NCI-H128 (cell line): ENCODE results near the gene AGAP3.

Source experiments
- DNase-seq: peaks from one replicate; lab custom pipeline; 2025; ENCODE audit not compliant: unreplicated experiment; lab: John Stamatoyannopoulos, UW

Gene AGAP3

DNA sequence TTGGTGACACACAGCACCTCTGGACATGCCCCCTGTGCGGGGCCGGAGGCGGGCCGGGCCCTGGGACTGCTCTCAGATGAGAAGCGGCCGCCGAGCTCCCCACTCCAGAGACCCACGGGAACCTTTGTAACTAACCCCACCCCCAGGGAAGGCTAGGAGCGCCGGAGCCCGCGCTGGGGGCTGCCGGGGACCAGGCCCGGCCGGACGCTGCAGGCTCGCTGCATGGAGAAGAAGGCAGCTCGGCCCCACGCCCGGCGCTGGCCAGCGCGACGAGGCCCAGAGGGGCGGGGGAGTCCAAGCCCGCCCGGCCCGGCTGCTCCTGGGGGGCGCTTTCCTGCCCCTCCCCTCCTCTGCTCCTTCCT, 36.5 kb downstream of the AGAP3 start:
- DNase-seq, result no peak

DNA sequence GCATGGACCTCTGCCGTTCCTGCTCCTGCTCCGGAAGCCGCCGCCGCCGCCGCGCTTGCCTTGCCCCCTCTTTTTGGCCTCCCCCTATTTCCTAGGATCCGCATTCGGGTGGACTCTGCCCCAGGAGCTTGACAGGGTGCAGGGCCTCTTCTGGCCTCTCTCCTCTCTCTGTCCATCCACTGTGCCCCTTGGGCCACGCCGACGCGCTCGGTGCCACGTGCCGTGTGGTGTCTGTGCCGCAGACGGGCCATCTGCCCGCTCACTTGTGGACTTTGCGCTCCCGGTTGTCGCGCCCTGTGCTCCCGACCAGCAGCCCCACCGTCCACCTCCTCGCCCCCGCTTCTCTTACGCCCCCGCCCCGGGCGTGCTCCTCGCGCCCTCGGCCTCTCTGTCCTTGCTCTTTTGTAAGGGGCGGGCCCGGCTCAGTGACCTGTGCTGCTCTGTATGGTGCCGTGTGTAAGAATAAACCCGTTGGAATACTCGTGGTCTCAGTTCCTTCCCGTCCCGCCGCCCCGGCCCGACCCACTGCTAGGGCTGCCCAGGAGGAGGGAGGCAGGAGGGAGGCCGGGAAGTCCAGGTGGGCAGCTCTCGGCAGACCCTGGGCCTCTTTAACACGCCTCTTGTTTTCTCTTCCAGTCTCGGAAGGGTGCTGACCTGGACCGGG, 37.0 kb downstream of the AGAP3 start:
- no peak for DNase-seq

DNA sequence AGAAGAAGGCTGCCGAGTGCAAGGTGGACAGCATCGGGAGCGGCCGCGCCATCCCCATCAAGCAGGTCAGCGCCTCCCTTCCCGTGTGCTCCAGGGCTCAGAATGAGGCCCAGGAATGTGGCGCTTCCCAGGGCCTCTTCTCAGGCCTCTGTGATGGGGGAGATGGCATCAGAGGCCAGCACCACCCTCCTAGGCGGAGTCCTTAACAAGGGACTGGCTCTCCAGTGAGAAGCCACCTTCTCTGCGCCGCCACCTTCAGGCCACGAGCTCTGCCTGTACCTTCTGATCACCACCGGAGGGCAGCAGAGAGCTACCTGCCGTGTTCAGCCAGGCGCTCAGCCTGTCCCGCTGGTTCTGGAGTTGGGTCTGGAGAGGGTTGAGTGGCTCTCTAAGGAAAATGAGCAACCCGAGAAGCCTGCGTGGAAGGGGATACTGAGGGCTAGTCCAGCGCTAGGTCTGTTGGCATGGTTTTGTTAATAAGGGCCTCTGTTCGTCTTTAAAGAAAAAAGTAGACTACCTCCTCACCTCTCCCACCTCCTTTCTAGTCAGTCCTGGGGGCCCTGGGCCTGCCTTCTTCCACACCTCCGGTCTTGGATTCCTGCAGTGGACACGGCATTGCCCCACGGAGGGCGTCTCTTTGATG, 37.7 kb downstream of the AGAP3 start:
- DNase-seq, result peak; percentile 35

DNA sequence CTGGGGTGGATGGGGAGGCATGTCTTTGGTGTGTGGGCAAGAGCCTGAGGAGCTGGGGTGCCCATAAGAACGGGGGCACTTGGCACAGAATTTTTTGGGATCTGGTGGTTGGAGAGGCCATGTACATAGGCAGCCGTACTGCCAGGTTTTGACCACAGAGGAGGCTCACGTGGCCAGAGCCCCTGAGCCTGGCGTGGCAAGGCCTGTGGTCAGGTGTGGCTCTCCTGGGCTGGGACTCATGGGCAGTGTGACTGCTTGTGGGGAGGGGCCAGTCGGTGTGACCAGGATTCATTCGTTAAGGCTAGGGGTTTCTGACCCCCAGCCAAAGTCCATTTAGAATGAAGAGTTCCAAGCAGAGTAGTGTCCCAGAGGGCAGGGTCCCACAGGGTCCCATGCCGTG, 38.2 kb downstream of the AGAP3 start:
- DNase-seq, result no peak

DNA sequence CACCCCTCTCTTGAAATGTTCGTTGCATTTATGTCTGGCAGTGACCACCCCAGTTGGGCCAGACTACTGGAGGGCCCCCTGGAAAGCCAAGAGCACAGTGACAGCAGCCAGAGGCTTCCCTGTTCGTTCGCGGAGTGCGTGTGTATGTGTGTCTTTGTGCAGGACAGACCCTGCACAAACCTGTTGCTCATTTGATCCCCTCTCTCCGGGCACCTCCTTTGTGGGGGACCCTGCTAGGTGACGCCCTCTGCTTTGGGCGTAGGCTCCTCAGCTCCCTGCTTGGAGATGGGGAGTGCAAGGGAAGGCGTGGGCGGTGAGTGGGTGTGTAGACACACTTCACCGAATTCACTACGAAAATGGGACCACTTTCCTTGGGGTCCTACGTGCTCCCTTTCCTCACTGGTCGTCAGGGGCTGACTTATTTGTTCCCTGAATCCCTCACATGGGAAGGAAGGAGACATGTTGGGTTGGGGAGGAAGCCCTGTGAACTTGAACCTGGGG, 38.7 kb downstream of the AGAP3 start:
- no peak for DNase-seq

DNA sequence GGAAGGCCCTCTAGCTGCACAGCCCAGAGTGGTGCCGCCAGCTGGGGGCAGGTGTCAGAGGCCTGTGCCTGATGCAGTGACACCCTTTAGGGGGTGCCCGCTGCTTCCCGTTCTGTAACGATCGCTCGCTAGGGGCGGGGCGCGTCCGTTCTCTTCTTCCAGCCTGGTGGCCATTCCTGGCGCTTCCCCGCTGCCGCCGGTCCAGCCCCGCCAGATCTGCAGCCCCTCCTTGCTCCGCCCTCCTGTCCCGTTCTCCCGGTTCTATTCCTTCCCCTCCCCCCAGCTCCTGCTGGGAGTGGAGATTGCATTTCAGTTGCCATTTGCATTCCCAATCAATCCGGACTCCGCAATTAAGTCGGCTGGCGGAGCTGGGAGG, 39.2 kb downstream of the AGAP3 start:
- no peak for DNase-seq

DNA sequence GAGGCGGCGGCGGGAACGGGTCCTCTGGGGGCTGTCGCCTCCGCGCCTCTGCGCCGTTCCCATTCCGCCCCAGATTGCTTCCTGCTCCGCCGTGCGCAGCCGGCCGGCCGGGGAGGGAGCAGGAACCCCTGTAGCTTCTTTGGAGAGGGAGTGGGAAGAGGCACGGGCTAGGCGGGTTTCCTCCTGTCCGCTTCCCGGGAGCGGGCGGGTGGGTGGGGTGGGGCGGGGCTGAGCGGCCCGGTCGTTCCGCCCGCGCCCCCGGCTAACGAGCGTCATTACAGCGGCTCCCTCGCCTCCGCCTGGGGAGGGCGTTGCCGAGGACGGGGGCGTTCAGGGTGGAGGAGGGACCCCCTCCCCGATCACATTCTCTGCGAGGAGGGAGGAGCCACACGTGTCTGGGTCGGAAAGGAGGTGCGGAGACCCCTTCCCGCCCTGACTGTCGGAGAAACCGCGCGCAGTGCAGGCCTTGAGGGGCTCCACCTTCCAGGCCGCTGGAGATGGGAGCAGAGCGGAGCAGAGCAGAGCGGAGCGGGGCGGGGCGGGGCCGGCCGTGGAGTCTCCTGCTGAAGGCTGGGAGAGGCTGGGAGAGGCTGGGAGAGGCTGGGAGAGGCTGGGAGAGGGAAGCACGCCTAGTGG, 39.7 kb downstream of the AGAP3 start:
- DNase-seq, result no peak

DNA sequence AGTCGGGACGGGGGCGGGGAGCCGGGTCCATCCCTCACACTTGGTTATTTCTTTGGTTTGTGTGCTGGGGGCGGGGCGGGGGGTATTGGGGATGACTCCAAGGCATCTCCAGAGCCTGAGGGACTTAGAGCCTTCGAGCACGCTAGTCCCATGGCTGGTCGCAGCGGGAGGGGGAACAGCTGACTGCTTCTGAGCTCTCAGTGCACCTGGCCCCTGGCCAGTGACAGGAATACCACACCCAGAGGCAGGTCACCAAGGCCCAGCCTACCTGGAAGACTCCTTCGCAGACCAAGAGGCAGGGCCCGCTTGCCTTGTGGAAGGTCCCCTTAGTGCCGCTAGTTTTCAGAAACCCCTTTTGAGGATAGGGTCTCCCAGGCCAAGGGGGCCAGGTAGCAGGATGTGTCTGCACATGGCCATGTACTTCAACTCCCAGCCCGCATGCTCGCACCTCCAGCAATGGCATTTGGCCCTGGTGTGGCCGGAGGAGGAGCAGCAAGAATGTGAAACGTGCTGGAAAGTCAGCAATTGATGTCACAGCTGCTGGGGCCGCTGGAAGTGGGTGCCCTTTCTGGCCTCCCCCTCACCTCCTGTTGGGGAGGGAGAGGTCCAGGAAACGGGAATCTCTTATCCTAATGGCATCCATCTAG, 40.3 kb downstream of the AGAP3 start:
- DNase-seq, result no peak

DNA sequence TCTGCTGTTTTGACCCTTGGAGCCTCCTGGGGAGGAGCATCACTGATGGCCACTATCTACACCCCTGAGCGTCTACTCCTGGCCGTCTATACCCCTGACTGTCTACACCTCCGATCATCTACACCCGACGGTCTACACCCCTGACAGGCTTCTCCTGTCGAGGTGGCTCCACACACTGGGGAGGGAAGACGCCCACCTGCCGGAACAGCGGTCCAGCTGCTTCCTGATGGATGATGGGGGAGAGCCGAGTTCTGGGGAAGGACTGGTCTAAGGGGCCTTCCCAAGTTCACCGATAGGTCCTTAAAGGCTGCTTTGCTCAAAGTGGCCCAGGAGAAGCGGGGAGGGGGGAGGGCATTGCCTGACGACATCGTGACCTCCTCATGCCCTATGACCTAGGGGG, 41.9 kb downstream of the AGAP3 start:
- DNase-seq, result no peak

DNA sequence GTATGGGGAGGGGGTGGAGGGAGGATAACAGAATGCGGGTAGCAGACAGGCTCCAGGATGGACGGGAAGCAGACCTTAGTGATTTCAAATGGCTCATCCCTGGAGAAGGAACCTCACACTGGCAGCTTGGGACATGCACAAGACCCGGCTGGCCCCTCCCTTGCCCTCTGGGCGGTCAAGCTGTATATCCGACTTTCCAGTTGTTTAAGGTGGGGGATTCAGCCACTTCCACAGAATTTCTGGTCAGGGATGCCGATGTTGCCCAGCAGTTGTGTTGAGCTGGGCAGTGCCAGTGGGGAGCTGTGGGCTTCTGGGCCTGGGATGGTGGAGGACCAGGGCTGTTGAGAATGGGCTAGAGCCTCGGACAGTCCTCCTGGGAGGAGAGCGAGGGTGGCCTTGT, 42.4 kb downstream of the AGAP3 start:
- no peak for DNase-seq

DNA sequence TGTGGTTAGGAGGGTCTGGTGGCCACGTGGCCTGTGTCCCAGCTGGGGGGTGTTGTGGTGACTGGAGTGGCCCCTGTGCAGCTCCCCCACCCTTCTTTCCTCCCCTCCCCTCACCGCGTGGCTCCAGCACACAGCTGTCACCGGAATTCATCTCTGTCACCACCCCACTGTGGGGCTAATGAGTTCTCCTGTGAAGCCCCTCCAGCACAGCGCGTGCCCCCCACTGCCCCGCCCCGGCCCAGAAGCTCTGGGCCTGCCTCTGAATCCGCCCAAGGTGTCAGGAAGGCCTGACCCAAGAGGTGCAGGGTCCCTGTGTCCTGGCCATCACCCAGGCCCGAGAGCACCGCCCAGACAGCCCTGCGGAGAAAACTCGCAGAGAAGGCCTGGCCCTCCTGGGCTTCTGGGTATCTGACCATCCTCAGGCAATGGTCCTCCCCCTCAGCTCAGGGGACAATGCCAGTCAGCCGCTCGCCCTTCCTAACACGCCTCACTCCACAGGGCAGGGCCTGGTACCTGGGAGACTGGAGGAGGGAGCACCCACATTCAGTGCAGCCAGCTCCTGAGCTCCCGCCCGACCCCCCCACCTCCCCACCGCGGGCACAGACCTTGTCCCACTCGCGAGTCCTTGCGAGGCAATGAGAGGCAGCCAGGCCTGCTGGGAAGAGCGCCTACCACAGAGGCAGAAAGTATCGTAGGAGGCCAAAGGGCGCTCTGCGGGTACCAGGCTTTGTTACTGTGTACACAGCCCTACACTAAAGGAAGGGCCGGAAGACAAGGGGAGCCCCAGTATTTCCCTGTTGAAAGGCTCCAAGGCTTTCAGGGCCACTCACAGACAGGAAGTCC, 43.1 kb downstream of the AGAP3 start:
- DNase-seq, result no peak

DNA sequence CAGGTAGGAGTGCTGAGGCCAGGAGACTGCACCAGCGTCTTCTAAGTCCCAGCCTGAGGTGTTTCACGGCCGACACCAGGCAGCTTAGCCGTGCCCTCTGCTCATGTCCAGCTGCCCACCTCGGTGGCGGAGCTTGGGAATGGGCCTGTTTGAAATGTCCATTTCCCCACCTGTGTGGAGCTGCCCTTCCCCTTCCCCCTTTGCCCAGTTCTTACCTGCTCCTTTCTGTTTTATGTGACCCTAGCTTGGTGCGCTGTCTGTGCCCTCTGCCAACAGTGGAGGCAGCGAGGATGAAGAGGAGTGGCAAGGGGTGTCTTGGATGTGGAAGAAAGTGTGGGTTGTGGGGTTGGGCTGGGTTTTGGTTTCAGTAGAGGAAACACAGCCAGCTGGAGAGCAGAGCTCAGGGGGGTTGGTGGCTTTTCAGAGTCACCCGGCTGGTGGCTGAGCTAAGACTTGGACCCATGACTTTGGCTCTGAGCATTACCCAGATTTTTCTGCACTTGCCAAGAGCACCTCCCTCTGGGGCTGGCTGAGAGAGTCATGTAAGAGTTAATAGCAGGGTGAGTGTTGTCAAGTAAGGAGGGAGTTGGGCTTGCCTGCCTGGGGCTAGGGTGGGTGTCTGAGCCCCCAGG, 43.8 kb downstream of the AGAP3 start:
- no peak for DNase-seq

DNA sequence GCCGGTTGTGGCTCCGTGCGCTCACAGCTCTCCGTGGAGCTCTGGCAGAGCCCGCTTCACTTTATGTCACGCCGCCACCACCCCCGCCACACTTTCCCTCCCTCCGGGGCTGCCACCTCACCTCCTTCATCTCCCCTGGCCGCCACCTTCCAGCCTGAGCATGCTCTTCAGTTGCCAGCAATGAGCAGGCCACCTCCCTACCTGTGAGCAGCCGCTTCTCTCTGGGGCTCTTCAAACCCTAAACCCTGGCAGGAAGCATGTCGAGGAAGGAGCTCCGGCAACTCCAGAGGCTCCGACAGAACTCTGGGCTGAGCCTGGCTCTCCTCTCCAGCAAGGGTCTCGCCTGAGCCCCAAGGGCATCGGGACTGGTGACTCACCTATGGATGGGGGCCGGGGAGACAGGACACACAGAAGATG, 44.5 kb downstream of the AGAP3 start:
- DNase-seq, result no peak

DNA sequence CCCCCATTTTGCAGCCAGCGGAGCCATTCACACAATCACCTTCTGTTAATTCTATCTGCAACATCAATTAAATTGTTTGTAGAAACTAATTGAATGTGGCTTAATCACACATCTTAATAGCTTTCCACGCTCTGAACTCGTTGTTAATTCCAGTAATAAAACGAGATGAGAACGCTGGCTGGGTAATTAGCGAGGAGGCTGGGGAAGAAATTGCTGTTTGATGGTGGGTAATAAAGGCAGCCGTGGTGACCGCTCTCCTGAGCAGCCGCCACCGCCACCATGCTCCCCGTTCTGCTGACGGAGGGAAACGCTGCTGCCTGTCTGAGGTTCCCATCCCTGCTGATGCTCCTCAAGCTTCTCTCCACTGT, 44.9 kb downstream of the AGAP3 start:
- DNase-seq, result no peak

DNA sequence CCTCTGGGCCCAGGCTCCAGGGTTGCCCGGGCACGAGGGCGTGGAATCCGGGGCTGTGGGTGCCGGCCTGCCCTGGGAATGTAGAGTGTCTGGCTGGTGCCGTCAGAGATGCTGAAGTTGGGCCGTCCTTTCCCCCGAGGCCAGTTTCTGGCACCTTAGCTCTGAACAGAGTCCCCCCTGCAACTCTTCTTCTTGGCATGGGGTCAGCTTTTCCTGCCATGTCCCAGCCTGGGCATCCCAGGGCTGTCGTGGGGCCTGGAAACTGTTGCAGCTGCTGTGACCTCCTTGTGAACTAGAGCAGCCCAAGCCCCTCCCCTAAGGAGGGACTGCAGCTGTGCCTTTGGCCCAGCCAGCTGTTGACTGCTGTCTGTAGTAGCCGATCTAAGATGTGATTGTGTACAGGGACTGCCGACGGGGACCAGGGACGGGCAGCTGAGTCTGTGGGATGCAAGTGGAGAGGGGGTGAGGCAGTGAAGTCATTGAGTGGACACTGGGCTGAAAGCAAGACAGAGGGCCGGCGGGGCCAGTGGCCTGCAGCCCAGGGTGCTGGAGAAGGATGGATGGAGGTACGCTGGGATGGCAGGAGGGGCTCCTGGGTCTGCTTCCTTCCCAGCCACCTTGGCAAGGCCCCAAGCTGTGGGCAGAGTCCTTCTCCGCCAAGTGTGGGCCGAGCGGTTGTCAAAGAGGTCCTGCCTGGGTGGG, 45.5 kb downstream of the AGAP3 start:
- DNase-seq, result no peak

DNA sequence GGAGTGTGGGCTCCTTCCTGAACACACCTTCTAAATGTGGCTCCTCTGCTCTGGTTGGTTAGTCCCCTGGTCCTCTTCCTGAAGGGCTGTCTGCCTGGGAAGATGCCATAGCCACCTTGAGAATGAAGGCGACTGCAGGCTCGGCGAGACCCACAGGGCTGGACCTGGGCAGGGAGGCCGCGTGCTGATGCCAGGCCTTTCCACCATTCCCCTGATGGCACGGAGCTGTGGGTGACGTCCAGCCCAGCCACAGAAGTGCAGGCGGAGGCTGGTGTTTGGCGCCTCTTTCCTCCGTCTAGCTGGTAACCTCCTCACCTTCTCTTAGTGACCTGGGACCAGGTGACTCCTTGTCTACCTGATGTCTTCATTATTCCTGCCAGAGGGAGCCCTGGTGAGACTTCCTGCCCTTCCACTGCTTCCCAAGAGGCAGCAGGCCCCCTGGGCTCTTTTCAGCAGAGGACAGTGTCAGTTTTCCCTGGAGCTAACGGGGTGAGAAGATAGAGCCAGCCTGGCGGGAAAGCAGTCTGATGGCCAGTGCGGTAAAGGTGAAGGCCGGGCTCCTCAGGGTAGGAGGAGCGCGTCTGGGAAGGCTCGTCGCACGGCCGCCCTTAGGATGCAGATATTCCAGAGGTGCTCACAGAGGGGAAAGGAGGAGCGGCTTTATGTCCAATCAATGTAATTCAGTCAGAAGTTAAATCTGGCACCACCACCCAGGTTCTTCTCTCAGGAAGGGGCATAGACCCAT, 46.4 kb downstream of the AGAP3 start:
- no peak for DNase-seq

DNA sequence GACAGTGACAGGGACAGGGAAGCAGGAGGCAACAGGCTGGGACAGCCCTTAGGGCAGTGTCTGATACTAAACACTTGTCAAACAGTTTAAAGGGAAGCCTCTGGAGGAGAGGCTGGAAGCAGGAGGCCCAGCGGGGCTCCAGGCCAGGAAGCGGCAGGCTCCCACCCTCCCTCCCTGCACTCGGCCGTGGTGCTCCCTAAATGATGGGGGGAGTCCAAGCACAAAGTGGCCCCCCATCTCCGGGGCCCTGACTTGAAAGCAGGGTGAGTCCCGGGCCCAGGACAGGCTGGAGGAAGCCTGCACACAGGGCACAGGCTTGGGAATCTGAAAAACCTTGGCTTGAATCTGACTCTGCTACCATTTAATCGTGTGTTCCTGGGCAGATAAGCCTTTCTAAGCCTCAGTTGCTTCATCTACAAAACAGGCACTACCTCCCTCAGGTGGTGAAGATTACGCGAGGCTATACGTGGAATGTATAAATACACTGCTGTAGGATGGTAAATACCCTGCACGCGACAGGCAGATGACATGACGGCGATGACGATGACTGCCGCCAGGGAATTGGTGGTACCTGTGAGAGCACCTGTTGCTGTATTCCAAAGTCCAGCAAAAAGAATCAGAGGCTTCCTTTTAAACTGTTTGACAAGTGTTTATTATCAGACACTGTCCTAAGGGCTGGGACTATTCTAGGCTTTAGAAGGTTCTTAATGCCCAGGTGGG, 47.2 kb downstream of the AGAP3 start:
- DNase-seq, result no peak

DNA sequence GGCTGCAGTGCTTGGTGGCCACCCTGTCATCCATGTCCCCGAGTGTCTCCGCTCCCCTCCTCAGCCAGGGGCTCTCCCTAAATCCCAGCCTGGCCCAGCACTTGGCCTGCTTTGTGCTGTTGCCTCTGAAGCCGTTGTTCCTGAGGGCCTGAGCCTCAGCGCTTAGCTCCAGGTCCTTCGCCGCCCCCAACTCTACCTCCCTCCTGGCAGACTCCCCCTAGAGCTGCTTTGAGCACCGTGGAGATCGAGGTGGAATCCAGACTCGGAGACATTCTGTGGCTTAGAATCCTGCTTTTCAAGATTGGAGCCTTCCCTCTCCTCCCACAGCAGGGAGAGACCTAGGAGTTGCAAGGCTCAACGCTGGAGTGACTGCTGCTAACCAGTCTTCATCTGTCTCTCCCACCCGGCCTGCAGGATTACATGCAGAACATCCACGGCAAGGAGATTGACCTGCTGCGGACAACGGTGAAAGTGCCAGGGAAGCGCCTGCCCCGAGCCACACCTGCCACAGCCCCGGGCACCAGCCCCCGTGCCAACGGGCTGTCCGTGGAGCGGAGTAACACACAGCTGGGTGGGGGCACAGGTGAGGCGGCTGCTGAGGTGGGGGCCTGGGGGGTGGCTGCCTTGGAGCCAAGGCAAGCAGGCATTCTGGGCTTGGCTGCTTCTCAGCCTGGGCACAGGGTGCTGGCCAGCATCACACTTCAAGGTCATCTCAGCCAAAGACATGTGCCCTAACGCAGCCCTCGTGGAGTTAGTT, 47.9 kb downstream of the AGAP3 start:
- no peak for DNase-seq
